NT2/D1 (cell line): ENCODE data around the gene AP3B1.

Experiments used
- SUZ12 ChIP-seq: IDR thresholded peaks from 2 replicates; pipeline ENCODE4 v1.6.1; 2011; ENCODE audit not compliant: insufficient read length, insufficient read depth; ENCODE audit errors: extremely low read depth
- ZNF274 ChIP-seq: IDR thresholded peaks from 2 replicates; pipeline ENCODE4 v1.6.1; 2011; ENCODE audit warnings: mild to moderate bottlenecking, low read depth, low read length

GRCh38 chr5:77987988-77988387, 306.5 kb downstream of the AP3B1 start:
- no peak for TF ChIP-seq ZNF274
- TF ChIP-seq SUZ12, result no peak
